ENCODE results near the gene CDH26.

The CDH26 gene

GRCh38 chr20:59958123-59958522, at the start of gene CDH26:
Gene CDH26 (plus strand): TSS chr20:59958423. CDS start chr20:59958727, 304 bp downstream.
- DNase-seq (ENCODE audit: low spot score), result no peak

GRCh38 chr20:59908855-59909254, 49.4 kb upstream of the CDH26 start:
- DNase-seq (ENCODE audit: low spot score), result no peak

- DNase-seq (ENCODE audit: low spot score), result no peak
These were observed 47.2 kb upstream of the CDH26 start for GRCh38 chr20:59911041-59911440.

- no peak for DNase-seq (ENCODE audit: low spot score)
These were observed 45.6 kb upstream of the CDH26 start for GRCh38 chr20:59912609-59913008.

- DNase-seq (ENCODE audit: low spot score), result no peak
These were observed 37.3 kb upstream of the CDH26 start for GRCh38 chr20:59920944-59921343.

GRCh38 chr20:59923514-59923913, 34.7 kb upstream of the CDH26 start:
- no peak for DNase-seq (ENCODE audit: low spot score)

- DNase-seq (ENCODE audit: low spot score), result no peak
These were observed 32.9 kb upstream of the CDH26 start for GRCh38 chr20:59925359-59925758.

GRCh38 chr20:59925899-59926298, 32.3 kb upstream of the CDH26 start:
- no peak for DNase-seq (ENCODE audit: low spot score)

- DNase-seq (ENCODE audit: low spot score), result no peak
These were observed 26.5 kb upstream of the CDH26 start for GRCh38 chr20:59931511-59932312.

- DNase-seq (ENCODE audit: low spot score), result no peak
These were observed 25.5 kb upstream of the CDH26 start for GRCh38 chr20:59932616-59933295.

GRCh38 chr20:59933296-59933848, 24.9 kb upstream of the CDH26 start, which contains the start of gene SYCP2:
Gene SYCP2 (minus strand): TSS chr20:59933637. CDS start chr20:59922413, 11,224 bp downstream.
- peak; percentile 32 for DNase-seq (ENCODE audit: low spot score)

GRCh38 chr20:59933849-59934585, 24.2 kb upstream of the CDH26 start:
- DNase-seq (ENCODE audit: low spot score), result peak; percentile 42

- no peak for DNase-seq (ENCODE audit: low spot score)
These were observed 22.6 kb upstream of the CDH26 start for GRCh38 chr20:59935457-59936185.

- DNase-seq (ENCODE audit: low spot score), result no peak
These were observed 21.8 kb upstream of the CDH26 start for GRCh38 chr20:59936409-59936808.

GRCh38 chr20:59937150-59937549, 21.1 kb upstream of the CDH26 start:
- no peak for DNase-seq (ENCODE audit: low spot score)

- no peak for DNase-seq (ENCODE audit: low spot score)
These were observed 20.0 kb upstream of the CDH26 start for GRCh38 chr20:59938221-59938620.

- no peak for DNase-seq (ENCODE audit: low spot score)
These were observed 19.5 kb upstream of the CDH26 start for GRCh38 chr20:59938696-59939051.

- DNase-seq (ENCODE audit: low spot score), result no peak
These were observed 19.0 kb upstream of the CDH26 start for GRCh38 chr20:59939052-59939878.

- no peak for DNase-seq (ENCODE audit: low spot score)
These were observed 18.4 kb upstream of the CDH26 start for GRCh38 chr20:59939879-59940128.

GRCh38 chr20:59940129-59940955, 17.9 kb upstream of the CDH26 start, which contains the start of the genes FAM217B and PPP1R3D:
Gene FAM217B (plus strand): TSS chr20:59940389. CDS start chr20:59943944, 3,555 bp downstream.
Gene PPP1R3D (minus strand): TSS chr20:59940305. CDS start chr20:59939931, 374 bp downstream.
- DNase-seq (ENCODE audit: low spot score), result peak; percentile 95
